Measurements from ENCODE around the gene KLC1.

The KLC1 gene

GRCh38 chr14:103662591-103662990 is 33.6 kb downstream of the KLC1 start:
- H3K4me1 ChIP-seq (ENCODE audit: control insufficient read depth, insufficient read depth, low read length) = peaks cover 20% of the 10 kb centered on the region
- H3K27me3 ChIP-seq (replicated peaks; ENCODE audit: control insufficient read depth, insufficient read depth, low read length) = no peaks in the 10 kb centered on the region
- H3K36me3 ChIP-seq (ENCODE audit: control insufficient read depth, insufficient read depth, low read length, severe bottlenecking) = peaks cover 65% of the 10 kb centered on the region
- H3K9me3 ChIP-seq (ENCODE audit: control insufficient read depth, low read length) = no peaks in the 10 kb centered on the region
- DNase-seq (ENCODE audit: low read depth) = no peak
- no peak overlapping the region for H3K9ac ChIP-seq (ENCODE audit: low read length)
- no peak overlapping the region for H3K4me3 ChIP-seq (ENCODE audit: low read length)

- H3K27me3 ChIP-seq (replicated peaks; ENCODE audit: control insufficient read depth, insufficient read depth, low read length) = no peaks in the 10 kb centered on the region
- peaks cover 16% of the 10 kb centered on the region for H3K4me1 ChIP-seq (ENCODE audit: control insufficient read depth, insufficient read depth, low read length)
- no peak for DNase-seq (ENCODE audit: low read depth)
- peaks cover 65% of the 10 kb centered on the region for H3K36me3 ChIP-seq (ENCODE audit: control insufficient read depth, insufficient read depth, low read length, severe bottlenecking)
- H3K9me3 ChIP-seq (ENCODE audit: control insufficient read depth, low read length) = no peaks in the 10 kb centered on the region
- H3K9ac ChIP-seq (ENCODE audit: low read length) = peak overlapping the region; percentile 80
- peak overlapping the region; percentile 20 for H3K4me3 ChIP-seq (ENCODE audit: low read length)
These were observed 34.5 kb downstream of the KLC1 start for GRCh38 chr14:103663506-103663905.

DNA sequence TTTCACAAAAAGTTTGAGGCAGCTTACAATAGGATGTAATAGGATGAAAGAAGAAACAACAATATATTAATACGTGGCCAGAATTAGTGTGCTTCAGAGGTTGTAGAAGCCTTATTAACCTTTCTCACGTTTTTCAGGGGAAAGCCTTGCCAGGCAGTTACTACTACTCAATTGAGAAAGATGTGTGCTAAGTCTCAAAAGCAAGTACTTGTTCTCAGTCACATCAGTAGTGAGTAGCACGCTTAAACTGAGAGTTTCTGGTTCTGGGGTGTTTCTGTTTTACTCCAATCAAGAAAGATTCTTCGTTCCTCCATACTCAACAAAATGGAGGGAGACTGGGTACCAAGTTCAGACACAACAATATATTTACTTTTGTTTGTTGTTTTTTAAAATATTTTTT is 38.7 kb downstream of the KLC1 start:
- no peaks in the 10 kb centered on the region for H3K9me3 ChIP-seq (ENCODE audit: control insufficient read depth, low read length)
- peaks cover 16% of the 10 kb centered on the region for H3K4me1 ChIP-seq (ENCODE audit: control insufficient read depth, insufficient read depth, low read length)
- no peak for DNase-seq (ENCODE audit: low read depth)
- no peak overlapping the region for H3K4me3 ChIP-seq (ENCODE audit: low read length)
- H3K9ac ChIP-seq (ENCODE audit: low read length) = no peak overlapping the region
- H3K27me3 ChIP-seq (replicated peaks; ENCODE audit: control insufficient read depth, insufficient read depth, low read length) = no peaks in the 10 kb centered on the region
- H3K36me3 ChIP-seq (ENCODE audit: control insufficient read depth, insufficient read depth, low read length, severe bottlenecking) = peaks cover 66% of the 10 kb centered on the region

DNA sequence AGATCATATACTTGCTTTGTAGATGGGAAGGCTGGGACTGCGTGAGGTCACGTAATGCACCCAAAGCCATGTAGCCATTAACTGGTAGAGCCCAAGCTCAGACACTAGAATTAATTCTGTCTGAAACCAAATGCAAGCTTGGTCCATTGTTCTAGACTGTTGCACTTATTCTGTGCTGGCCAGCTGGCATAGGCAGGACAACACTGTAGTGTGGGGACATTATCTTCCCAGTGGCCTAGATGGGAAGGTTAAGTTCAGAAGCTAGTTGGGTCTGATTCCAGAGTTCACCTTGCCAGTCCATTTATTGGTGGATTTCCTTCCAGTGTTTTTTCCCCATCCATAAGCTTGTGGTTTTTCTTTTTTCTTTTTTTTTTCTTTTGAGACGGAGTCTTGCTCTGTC is 39.1 kb downstream of the KLC1 start:
- Histone ChIP-seq H3K27me3 (replicated peaks; ENCODE audit: control insufficient read depth, insufficient read depth, low read length) (no peaks in the 10 kb centered on the region), H3K9me3 (ENCODE audit: control insufficient read depth, low read length) (no peaks in the 10 kb centered on the region), H3K4me1 (ENCODE audit: control insufficient read depth, insufficient read depth, low read length) (peaks cover 16% of the 10 kb centered on the region), H3K36me3 (ENCODE audit: control insufficient read depth, insufficient read depth, low read length, severe bottlenecking) (peaks cover 68% of the 10 kb centered on the region), H3K9ac (ENCODE audit: low read length) (no peak overlapping the region), H3K4me3 (ENCODE audit: low read length) (no peak overlapping the region)
- no peak for DNase-seq (ENCODE audit: low read depth)

- no peak overlapping the region for H3K9ac ChIP-seq (ENCODE audit: low read length)
- H3K4me1 ChIP-seq (ENCODE audit: control insufficient read depth, insufficient read depth, low read length) = peaks cover 6% of the 10 kb centered on the region
- H3K36me3 ChIP-seq (ENCODE audit: control insufficient read depth, insufficient read depth, low read length, severe bottlenecking) = peaks cover 80% of the 10 kb centered on the region
- no peaks in the 10 kb centered on the region for H3K9me3 ChIP-seq (ENCODE audit: control insufficient read depth, low read length)
- H3K4me3 ChIP-seq (ENCODE audit: low read length) = no peak overlapping the region
- no peaks in the 10 kb centered on the region for H3K27me3 ChIP-seq (replicated peaks; ENCODE audit: control insufficient read depth, insufficient read depth, low read length)
- no peak for DNase-seq (ENCODE audit: low read depth)
These were observed 40.4 kb downstream of the KLC1 start for GRCh38 chr14:103669370-103669769.

- Histone ChIP-seq H3K9me3 (ENCODE audit: control insufficient read depth, low read length) (no peaks in the 10 kb centered on the region), H3K9ac (ENCODE audit: low read length) (peak overlapping the region; percentile 15), H3K4me1 (ENCODE audit: control insufficient read depth, insufficient read depth, low read length) (no peaks in the 10 kb centered on the region), H3K27me3 (replicated peaks; ENCODE audit: control insufficient read depth, insufficient read depth, low read length) (no peaks in the 10 kb centered on the region), H3K4me3 (ENCODE audit: low read length) (no peak overlapping the region), H3K36me3 (ENCODE audit: control insufficient read depth, insufficient read depth, low read length, severe bottlenecking) (peaks cover 90% of the 10 kb centered on the region)
- DNase-seq (ENCODE audit: low read depth) = no peak
These were observed 42.9 kb downstream of the KLC1 start for GRCh38 chr14:103671911-103672310.

DNA sequence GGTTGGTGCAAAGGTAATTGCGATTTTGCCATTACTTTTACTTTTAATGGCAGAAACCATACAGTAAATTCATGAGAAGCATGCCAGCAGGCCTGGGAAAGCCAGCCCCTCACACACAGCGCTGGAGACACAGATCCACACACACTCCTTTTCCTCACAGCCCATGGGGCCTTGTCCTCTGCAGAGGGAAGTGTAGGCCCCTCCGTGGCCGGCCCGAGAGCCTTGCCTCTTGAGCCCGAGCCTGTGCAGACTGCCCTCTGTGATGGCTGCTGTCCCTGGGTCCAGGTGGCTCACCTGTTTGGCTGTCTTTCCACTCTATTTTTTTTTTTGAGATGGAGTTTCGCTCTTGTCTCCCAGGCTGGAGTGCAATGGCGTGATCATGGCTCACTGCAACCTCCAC is 46.9 kb downstream of the KLC1 start:
- H3K9ac ChIP-seq (ENCODE audit: low read length) = no peak overlapping the region
- peaks cover 8% of the 10 kb centered on the region for H3K4me1 ChIP-seq (ENCODE audit: control insufficient read depth, insufficient read depth, low read length)
- H3K27me3 ChIP-seq (replicated peaks; ENCODE audit: control insufficient read depth, insufficient read depth, low read length) = no peaks in the 10 kb centered on the region
- DNase-seq (ENCODE audit: low read depth) = no peak
- no peak overlapping the region for H3K4me3 ChIP-seq (ENCODE audit: low read length)
- no peaks in the 10 kb centered on the region for H3K9me3 ChIP-seq (ENCODE audit: control insufficient read depth, low read length)
- H3K36me3 ChIP-seq (ENCODE audit: control insufficient read depth, insufficient read depth, low read length, severe bottlenecking) = peaks cover 100% of the 10 kb centered on the region

DNA sequence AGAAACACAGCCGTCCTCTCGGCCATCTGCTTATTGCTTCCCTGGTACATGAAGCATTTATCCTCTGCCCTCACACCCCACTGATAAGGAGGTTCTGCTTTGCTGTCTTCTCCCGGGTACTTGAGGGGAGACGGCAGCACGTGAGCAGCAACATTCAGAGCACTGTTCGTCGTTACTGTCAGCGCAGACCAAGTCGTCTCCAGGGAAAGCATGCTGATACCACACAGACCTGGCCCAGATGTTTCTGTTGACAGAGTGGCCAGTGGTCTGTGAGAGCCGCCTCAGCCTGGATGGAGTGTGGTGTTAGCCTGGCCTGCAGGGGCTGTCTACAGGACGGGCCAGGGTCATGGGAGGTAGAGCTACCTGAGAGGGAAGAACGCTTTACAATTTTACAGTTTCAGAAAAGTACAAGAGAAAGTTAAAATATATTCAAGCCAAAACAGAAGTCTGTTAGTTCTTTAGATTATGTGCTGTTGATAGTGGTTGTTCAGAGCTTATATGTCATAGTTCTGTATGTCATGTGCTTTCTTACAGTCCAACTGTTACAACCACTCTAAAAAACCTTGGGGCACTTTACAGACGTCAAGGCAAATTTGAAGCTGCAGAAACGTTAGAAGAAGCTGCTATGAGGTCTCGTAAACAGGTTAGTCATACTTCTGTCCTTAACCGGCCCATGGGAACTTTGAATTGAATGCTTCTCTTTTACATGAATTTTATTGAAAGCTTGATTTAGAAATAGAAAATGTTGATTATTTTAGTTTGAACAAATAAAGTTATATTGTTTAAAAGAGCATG is 48.1 kb downstream of the KLC1 start:
- DNase-seq (ENCODE audit: low read depth) = no peak
- H3K36me3 ChIP-seq (ENCODE audit: control insufficient read depth, insufficient read depth, low read length, severe bottlenecking) = peaks cover 97% of the 10 kb centered on the region

DNA sequence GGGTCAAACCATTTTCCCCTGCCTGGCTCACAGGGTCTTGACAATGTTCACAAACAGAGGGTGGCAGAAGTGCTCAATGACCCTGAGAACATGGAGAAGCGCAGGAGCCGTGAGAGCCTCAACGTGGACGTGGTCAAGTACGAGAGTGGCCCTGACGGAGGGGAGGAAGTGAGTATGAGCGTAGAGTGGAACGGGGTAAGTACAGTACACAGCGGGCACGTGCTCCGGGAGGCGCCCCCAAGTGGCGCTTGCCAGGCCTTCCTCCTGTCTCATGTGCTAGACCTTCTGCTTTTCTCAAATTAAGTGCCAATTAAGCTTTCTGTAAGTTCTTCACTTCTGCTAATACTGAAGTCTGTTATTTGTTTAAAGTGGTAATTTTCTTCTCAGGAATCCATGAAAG is 50.3 kb downstream of the KLC1 start:
- Histone ChIP-seq H3K4me3 (ENCODE audit: low read length) (no peak overlapping the region), H3K9me3 (ENCODE audit: control insufficient read depth, low read length) (no peaks in the 10 kb centered on the region), H3K9ac (ENCODE audit: low read length) (peak overlapping the region; percentile 37), H3K4me1 (ENCODE audit: control insufficient read depth, insufficient read depth, low read length) (peaks cover 8% of the 10 kb centered on the region), H3K36me3 (ENCODE audit: control insufficient read depth, insufficient read depth, low read length, severe bottlenecking) (peaks cover 96% of the 10 kb centered on the region), H3K27me3 (replicated peaks; ENCODE audit: control insufficient read depth, insufficient read depth, low read length) (no peaks in the 10 kb centered on the region)
- no peak for DNase-seq (ENCODE audit: low read depth)

More for the DNA sequence above, 48.1 kb downstream of the KLC1 start:
- Histone ChIP-seq H3K27me3 (replicated peaks; ENCODE audit: control insufficient read depth, insufficient read depth, low read length) (no peaks in the 10 kb centered on the region), H3K4me3 (ENCODE audit: low read length) (no peak overlapping the region), H3K9me3 (ENCODE audit: control insufficient read depth, low read length) (no peaks in the 10 kb centered on the region), H3K9ac (ENCODE audit: low read length) (no peak overlapping the region), H3K4me1 (ENCODE audit: control insufficient read depth, insufficient read depth, low read length) (peaks cover 8% of the 10 kb centered on the region)

DNA sequence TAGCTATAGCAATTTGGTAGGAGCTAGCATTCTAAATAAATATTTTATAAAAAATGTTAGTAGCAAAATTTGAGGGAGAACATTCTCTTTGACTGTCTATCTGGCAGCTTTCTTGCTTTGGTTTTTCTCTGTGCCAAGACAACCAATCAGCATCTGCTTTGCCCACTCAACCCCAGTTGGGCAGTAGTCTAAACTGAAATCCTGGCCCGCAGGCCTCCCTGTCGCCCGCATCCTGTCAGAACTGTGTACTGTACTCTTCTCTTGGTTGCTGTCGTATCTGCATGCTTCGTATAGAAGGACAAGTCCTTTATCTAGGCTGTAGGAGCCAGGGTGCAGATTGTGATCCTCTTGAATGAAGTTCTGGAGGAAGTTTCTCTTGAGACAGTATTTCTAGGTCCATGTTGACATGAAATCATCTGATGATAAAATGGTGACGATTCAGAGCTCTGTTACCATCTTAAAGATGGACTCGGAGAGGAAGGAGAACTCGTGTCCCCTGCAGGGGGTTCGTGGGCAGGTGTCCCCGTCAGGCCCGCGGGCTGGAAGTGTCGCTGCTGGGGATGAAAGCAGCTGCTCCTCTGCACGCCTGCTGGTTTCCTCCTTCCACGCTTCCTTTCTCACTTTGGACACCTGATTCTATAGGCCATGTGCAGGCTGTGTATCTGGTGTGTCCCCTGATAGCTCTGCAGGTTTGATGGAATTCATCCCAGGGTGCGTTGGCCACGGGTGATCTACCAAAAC is 51.6 kb downstream of the KLC1 start:
- peaks cover 96% of the 10 kb centered on the region for H3K36me3 ChIP-seq (ENCODE audit: control insufficient read depth, insufficient read depth, low read length, severe bottlenecking)
- no peak overlapping the region for H3K9ac ChIP-seq (ENCODE audit: low read length)
- no peaks in the 10 kb centered on the region for H3K27me3 ChIP-seq (replicated peaks; ENCODE audit: control insufficient read depth, insufficient read depth, low read length)
- no peak for DNase-seq (ENCODE audit: low read depth)
- H3K9me3 ChIP-seq (ENCODE audit: control insufficient read depth, low read length) = no peaks in the 10 kb centered on the region
- no peak overlapping the region for H3K4me3 ChIP-seq (ENCODE audit: low read length)
- H3K4me1 ChIP-seq (ENCODE audit: control insufficient read depth, insufficient read depth, low read length) = peaks cover 11% of the 10 kb centered on the region

DNA sequence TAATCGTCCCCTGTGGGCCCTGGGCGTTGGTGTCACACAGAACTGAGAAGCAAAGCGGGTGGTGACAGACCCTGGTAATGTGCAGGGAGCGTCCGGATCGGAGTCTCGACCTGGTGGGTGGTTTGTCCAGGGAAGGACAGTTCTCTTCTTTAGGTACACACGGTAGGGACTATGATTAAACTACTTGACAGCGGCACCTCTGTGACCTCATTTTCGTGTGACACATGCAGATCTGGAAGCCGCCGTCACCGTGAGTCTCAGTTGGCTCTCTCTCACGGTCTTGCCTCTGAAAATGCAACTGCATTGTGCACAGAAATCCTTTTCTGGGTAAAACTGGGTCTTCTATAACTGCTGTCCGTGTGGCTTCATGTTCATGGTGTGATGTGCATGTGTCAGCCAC is 54.1 kb downstream of the KLC1 start:
- Histone ChIP-seq H3K4me3 (ENCODE audit: low read length) (no peak overlapping the region), H3K9ac (ENCODE audit: low read length) (no peak overlapping the region), H3K9me3 (ENCODE audit: control insufficient read depth, low read length) (no peaks in the 10 kb centered on the region), H3K4me1 (ENCODE audit: control insufficient read depth, insufficient read depth, low read length) (peaks cover 25% of the 10 kb centered on the region), H3K27me3 (replicated peaks; ENCODE audit: control insufficient read depth, insufficient read depth, low read length) (no peaks in the 10 kb centered on the region), H3K36me3 (ENCODE audit: control insufficient read depth, insufficient read depth, low read length, severe bottlenecking) (peaks cover 95% of the 10 kb centered on the region)
- no peak for DNase-seq (ENCODE audit: low read depth)

Measured in adipocyte (in vitro differentiated cells).